HEK293 (cell line): ENCODE results near the gene IGFN1.
A peak's percentile ranks its signal among the peaks of the same experiment; 100 is the strongest.

ENCODE experiments used
- CTCF ChIA-PET: fragments of 350-600 bp; formaldehyde crosslinking; extraction: SDS; loops from one replicate; lab custom pipeline; 2021; ENCODE audit warnings: antibody characterized with exemption; lab: Yijun Ruan, JAX
- POLR2A ChIA-PET: fragments of 300-600 bp; formaldehyde crosslinking; extraction: SDS; loops from one replicate; lab custom pipeline; 2020; ENCODE audit warnings: antibody characterized with exemption, inconsistent platforms; lab: Yijun Ruan, JAX
- H3K27ac ChIP-seq: fragments of 200-500 bp; sonication (Bioruptor generic); 2 replicates; pipeline ENCODE4 v1.5.1; 2014; ENCODE audit warnings: low read depth, low read length, control low read depth, inconsistent platforms; ENCODE audit errors: extremely low read depth
- H3K36me3 ChIP-seq, 2 experiments: fragments of 200-500 bp in 1 of 2; sonication (Bioruptor generic) in 1 of 2; 1 replicate in 1 of 2; 2 replicates in 1 of 2; pipeline ENCODE4 v1.5.1; 2014 to 2017; ENCODE audit warnings: inconsistent platforms in 2 of 2, low read length in 2 of 2; ENCODE audit not compliant: control insufficient read depth in 2 of 2, insufficient read depth in 1 of 2
- H3K4me1 ChIP-seq: fragments of 200-500 bp; sonication (Bioruptor generic); 2 replicates; pipeline ENCODE4 v1.5.1; 2014; ENCODE audit warnings: mild to moderate bottlenecking, low read length, inconsistent platforms; ENCODE audit not compliant: control insufficient read depth, insufficient read depth
- H3K4me3 ChIP-seq: 2 replicates; pipeline ENCODE4 v1.5.1; 2011; ENCODE audit warnings: low read depth, mild to moderate bottlenecking, control low read depth, low read length, moderate library complexity
- H3K9me3 ChIP-seq: fragments of 200-500 bp; sonication (Bioruptor generic); 2 replicates; pipeline ENCODE4 v1.5.1; 2014; ENCODE audit warnings: low read depth, low read length, inconsistent platforms; ENCODE audit not compliant: control insufficient read depth, insufficient read depth
- AEBP2 ChIP-seq: fragments of 450-650 bp; formaldehyde crosslinking; IDR thresholded peaks from 2 replicates; pipeline ENCODE4 v1.5.1; 2016; ENCODE audit warnings: missing biosample characterization, missing genetic modification characterization, borderline replicate concordance
- SP7 ChIP-seq: fragments of 450-650 bp; formaldehyde crosslinking; IDR thresholded peaks from 2 replicates; pipeline ENCODE4 v1.5.1; 2016; ENCODE audit warnings: missing biosample characterization, missing genetic modification characterization
- ZEB2 ChIP-seq: fragments of 450-650 bp; formaldehyde crosslinking; IDR thresholded peaks from 2 replicates; pipeline ENCODE4 v1.5.1; 2016; ENCODE audit warnings: missing biosample characterization, missing genetic modification characterization
- ZFP37 ChIP-seq: fragments of 450-650 bp; formaldehyde crosslinking; IDR thresholded peaks from 2 replicates; pipeline ENCODE4 v1.5.1; 2016; ENCODE audit warnings: missing biosample characterization, missing genetic modification characterization
- ZFP41 ChIP-seq: fragments of 450-650 bp; formaldehyde crosslinking; IDR thresholded peaks from 2 replicates; pipeline ENCODE4 v1.5.1; 2016; ENCODE audit warnings: missing biosample characterization, missing genetic modification characterization, borderline replicate concordance
- ZNF280D ChIP-seq: fragments of 450-650 bp; formaldehyde crosslinking; IDR thresholded peaks from 2 replicates; pipeline ENCODE4 v1.5.1; 2016; ENCODE audit warnings: missing biosample characterization, missing genetic modification characterization
- ZNF362 ChIP-seq: fragments of 450-650 bp; formaldehyde crosslinking; IDR thresholded peaks from 2 replicates; pipeline ENCODE4 v1.5.1; 2016; ENCODE audit warnings: missing biosample characterization, missing genetic modification characterization
- ZNF37A ChIP-seq: fragments of 450-650 bp; IDR thresholded peaks from 2 replicates; pipeline ENCODE4 v1.5.1; 2018; ENCODE audit warnings: missing biosample characterization, missing genetic modification characterization
- ZNF391 ChIP-seq: fragments of 450-650 bp; formaldehyde crosslinking; IDR thresholded peaks from 2 replicates; pipeline ENCODE4 v1.5.1; 2016; ENCODE audit warnings: low read depth, missing biosample characterization, missing genetic modification characterization, borderline replicate concordance
- ZNF404 ChIP-seq: fragments of 450-650 bp; formaldehyde crosslinking; IDR thresholded peaks from 2 replicates; pipeline ENCODE4 v1.5.1; 2017; ENCODE audit warnings: missing biosample characterization, missing genetic modification characterization
- ZNF449 ChIP-seq: fragments of 450-650 bp; formaldehyde crosslinking; IDR thresholded peaks from 2 replicates; pipeline ENCODE4 v1.5.1; 2017; ENCODE audit warnings: missing biosample characterization, mild to moderate bottlenecking, missing genetic modification characterization, moderate library complexity
- ZNF704 ChIP-seq: fragments of 450-650 bp; formaldehyde crosslinking; IDR thresholded peaks from 2 replicates; pipeline ENCODE4 v1.5.1; 2016; ENCODE audit warnings: missing biosample characterization, missing genetic modification characterization
- ZNF76 ChIP-seq: fragments of 450-650 bp; formaldehyde crosslinking; IDR thresholded peaks from 2 replicates; pipeline ENCODE4; 2016; ENCODE audit warnings: low read depth, missing biosample characterization, missing genetic modification characterization, borderline replicate concordance
- ZNF768 ChIP-seq: fragments of 450-650 bp; formaldehyde crosslinking; IDR thresholded peaks from 2 replicates; pipeline ENCODE4 v1.5.1; 2018; ENCODE audit warnings: missing biosample characterization, mild to moderate bottlenecking, missing genetic modification characterization
- ZSCAN4 ChIP-seq: fragments of 450-650 bp; formaldehyde crosslinking; IDR thresholded peaks from 2 replicates; pipeline ENCODE4 v1.5.1; 2017; ENCODE audit warnings: missing biosample characterization, missing genetic modification characterization
- ZXDB ChIP-seq: fragments of 450-650 bp; formaldehyde crosslinking; IDR thresholded peaks from 2 replicates; pipeline ENCODE4 v1.5.1; 2016; ENCODE audit warnings: missing biosample characterization, missing genetic modification characterization

The IGFN1 gene

GRCh38 chr1:201253411-201253810, 62.8 kb downstream of the IGFN1 start:
- no peaks in the 10 kb centered on the region for H3K36me3 ChIP-seq
- H3K27ac ChIP-seq, result no peak overlapping the region
- H3K4me1 ChIP-seq, result no peaks in the 10 kb centered on the region
- POLR2A ChIA-PET, result no interaction called here
- CTCF ChIA-PET, result interaction anchor here (0.8 to 6.5 kb wide), 9 partner anchors 39 to 156 kb away, joined by 4 to 145 read pairs (median 9); no protein-coding TSS in a partner anchor
- H3K4me3 ChIP-seq, result no peak overlapping the region
- no peak for TF ChIP-seq ZSCAN4 (tag by site-specific recombination)
- no peak for TF ChIP-seq ZNF280D (tag by site-specific recombination)
- TF ChIP-seq ZNF449 (tag by site-specific recombination), result no peak
- TF ChIP-seq ZNF704, result no peak
- no peak for TF ChIP-seq ZNF76
- no peak for TF ChIP-seq ZNF404 (tag by site-specific recombination)
- TF ChIP-seq ZNF37A (tag by site-specific recombination), result no peak
- TF ChIP-seq ZXDB (tag by site-specific recombination), result no peak
- no peak for TF ChIP-seq ZNF768 (tag by site-specific recombination)
- no peak for TF ChIP-seq ZFP41 (tag by site-specific recombination)
- TF ChIP-seq ZFP37 (tag by site-specific recombination), result no peak
- TF ChIP-seq ZNF391 (tag by site-specific recombination), result no peak
- no peak for TF ChIP-seq ZNF362
- TF ChIP-seq, all 188 proteins: peak for 0
- H3K9me3 ChIP-seq, result no peaks in the 10 kb centered on the region

- POLR2A ChIA-PET, result no interaction called here
Observed at GRCh38 chr1:201253906-201254624, 63.4 kb downstream of the IGFN1 start.

More at GRCh38 chr1:201253906-201254624, 63.4 kb downstream of the IGFN1 start:
- no peak overlapping the region for H3K27ac ChIP-seq
- H3K36me3 ChIP-seq, result no peaks in the 10 kb centered on the region
- CTCF ChIA-PET, result interaction anchor here (0.5 to 6.5 kb wide), 42 partner anchors 8 to 282 kb away, joined by 3 to 145 read pairs (median 4); no protein-coding TSS in a partner anchor
- H3K9me3 ChIP-seq, result no peaks in the 10 kb centered on the region
- no peak overlapping the region for H3K4me3 ChIP-seq
- no peak for TF ChIP-seq ZEB2 (tag by site-specific recombination)
- TF ChIP-seq SP7, result no peak
- peak; percentile 84; the same call in 1 of the 2 replicates for TF ChIP-seq ZNF449 (tag by site-specific recombination)
- TF ChIP-seq AEBP2 (tag by site-specific recombination), result no peak
- H3K4me1 ChIP-seq, result no peaks in the 10 kb centered on the region
